Bronchial epithelial cell (primary cell): Measurements from ENCODE around the gene SFT2D1. TPM values are rescaled to one million over a fixed set of nuclear protein-coding genes. Genes with fewer than 3 reads are reported as not detected.

Source experiments
- DNase-seq: peaks from one replicate; pipeline ENCODE4 v3.0.0-alpha.2; 2010; ENCODE audit warnings: low read depth
- FAIRE-seq: peaks from 2 replicates; lab custom pipeline; 2011; peaks lifted over from hg19 to GRCh38; lab: Jason Lieb, UNC
- H3K27me3 ChIP-seq: 2 replicates; pipeline ENCODE4 v1.5.1; 2011; ENCODE audit warnings: low read length; ENCODE audit not compliant: control insufficient read depth, insufficient read depth
- H3K36me3 ChIP-seq: 2 replicates; pipeline ENCODE4 v1.5.1; 2011; ENCODE audit warnings: low read length; ENCODE audit not compliant: control insufficient read depth, insufficient read depth
- H3K4me3 ChIP-seq: 2 replicates; pipeline ENCODE4 v1.5.1; 2011; ENCODE audit warnings: mild to moderate bottlenecking, low read depth, low read length, control low read depth
- CTCF ChIP-seq: IDR thresholded peaks from 2 replicates; pipeline ENCODE4 v1.5.1; 2011; ENCODE audit warnings: mild to moderate bottlenecking, moderate library complexity, low read length, control low read depth, inconsistent platforms; ENCODE audit not compliant: insufficient read depth, severe bottlenecking
- total RNA-seq: library from RNA; depleted of rRNA; stranded (reverse); fragments of >200 nt; gene quantifications from 2 replicates; pipeline ENCODE4 v1.2.1, GENCODE V29; 2014

SFT2D1 gene
- total RNA-seq, 1 donor from 2014 or later = 61.6 TPM

GRCh38 chr6:166341977-166342348 lies 382 bp downstream of the SFT2D1 start:
- FAIRE-seq = no peak
- DNase-seq = no peak

GRCh38 chr6:166341464-166341863 lies 881 bp downstream of the SFT2D1 start:
- no peak for DNase-seq
- Histone ChIP-seq H3K27me3 (no peaks in the 10 kb centered on the region), H3K36me3 (peaks cover 1% of the 10 kb centered on the region), H3K4me3 (peak overlapping the region; percentile 88)
- no peak for FAIRE-seq
- TF ChIP-seq CTCF = no peak

More at GRCh38 chr6:166341977-166342348, 382 bp downstream of the SFT2D1 start:
- no peak for TF ChIP-seq CTCF
- Histone ChIP-seq H3K36me3 (peaks cover 1% of the 10 kb centered on the region), H3K27me3 (no peaks in the 10 kb centered on the region), H3K4me3 (peak overlapping the region; percentile 88)

- no peak for DNase-seq
- TF ChIP-seq CTCF = no peak
- Histone ChIP-seq H3K36me3 (peaks cover 3% of the 10 kb centered on the region), H3K27me3 (no peaks in the 10 kb centered on the region), H3K4me3 (no peak overlapping the region)
- FAIRE-seq = no peak
Observed at GRCh38 chr6:166338854-166339253, 3.5 kb downstream of the SFT2D1 start.

GRCh38 chr6:166336847-166337246 lies 5.5 kb downstream of the SFT2D1 start:
- H3K27me3 ChIP-seq = no peaks in the 10 kb centered on the region
- H3K4me3 ChIP-seq = no peak overlapping the region
- DNase-seq (no peak), FAIRE-seq (no peak)
- peaks cover 3% of the 10 kb centered on the region for H3K36me3 ChIP-seq
- no peak for TF ChIP-seq CTCF

GRCh38 chr6:166335378-166336302 lies 6.7 kb downstream of the SFT2D1 start:
- no peak overlapping the region for H3K4me3 ChIP-seq
- DNase-seq = no peak
- TF ChIP-seq CTCF = no peak
- no peak for FAIRE-seq
- peaks cover 3% of the 10 kb centered on the region for H3K36me3 ChIP-seq
- no peaks in the 10 kb centered on the region for H3K27me3 ChIP-seq
